Trophoblast cell (in vitro differentiated cells and primary cell): ENCODE results near the gene GSG1L.

Experiments used
- DNase-seq, 2 donors: peaks; one replicate each; pipeline ENCODE4 v3.0.0-alpha.2; 2016
- H2AFZ ChIP-seq: 2 replicates; pipeline ENCODE4 v1.6.1; 2013; ENCODE audit warnings: low read length, moderate library complexity, mild to moderate bottlenecking; ENCODE audit not compliant: insufficient read depth, poor library complexity
- H2AK5ac ChIP-seq: 2 replicates; pipeline ENCODE4 v1.6.1; 2013; ENCODE audit warnings: mild to moderate bottlenecking, low read length
- H2BK120ac ChIP-seq: 2 replicates; pipeline ENCODE4 v1.6.1; 2013; ENCODE audit warnings: low read length, mild to moderate bottlenecking, moderate library complexity; ENCODE audit not compliant: insufficient read depth, poor library complexity
- H2BK12ac ChIP-seq: 2 replicates; pipeline ENCODE4 v1.6.1; 2013; ENCODE audit warnings: mild to moderate bottlenecking, low read length, moderate library complexity
- H2BK5ac ChIP-seq: 2 replicates; pipeline ENCODE4 v1.6.1; 2013; ENCODE audit warnings: low read length, low read depth, moderate library complexity, mild to moderate bottlenecking; ENCODE audit not compliant: poor library complexity
- H3K14ac ChIP-seq: 2 replicates; pipeline ENCODE4 v1.6.1; 2013; ENCODE audit warnings: mild to moderate bottlenecking, low read length
- H3K18ac ChIP-seq: 2 replicates; pipeline ENCODE4 v1.6.1; 2013; ENCODE audit warnings: mild to moderate bottlenecking, low read length
- H3K23ac ChIP-seq: 2 replicates; pipeline ENCODE4 v1.6.1; 2013; ENCODE audit warnings: low read length
- H3K27ac ChIP-seq: 2 replicates; pipeline ENCODE4 v1.5.1; 2013; ENCODE audit warnings: low read depth, mild to moderate bottlenecking, inconsistent platforms, low read length, moderate library complexity
- H3K27me3 ChIP-seq: 2 replicates; pipeline ENCODE4 v1.6.1; 2013; ENCODE audit warnings: inconsistent platforms, mild to moderate bottlenecking, low read length, moderate library complexity; ENCODE audit not compliant: insufficient read depth
- H3K36me3 ChIP-seq, 2 experiments: 1 replicate in 1 of 2; 2 replicates in 1 of 2; pipeline ENCODE4 v1.6.1; 2013; ENCODE audit warnings: low read length in 2 of 2, mild to moderate bottlenecking in 2 of 2, moderate library complexity in 1 of 2; ENCODE audit not compliant: insufficient read depth in 2 of 2, control insufficient read depth in 1 of 2
- H3K4ac ChIP-seq: 2 replicates; pipeline ENCODE4 v1.6.1; 2013; ENCODE audit warnings: low read depth, mild to moderate bottlenecking, low read length, moderate library complexity
- H3K4me1 ChIP-seq, 2 experiments: 1 replicate in 1 of 2; 2 replicates in 1 of 2; pipeline ENCODE4 v1.6.1; 2013; ENCODE audit warnings: low read length in 2 of 2, mild to moderate bottlenecking in 2 of 2, moderate library complexity in 1 of 2; ENCODE audit not compliant: insufficient read depth in 2 of 2, control insufficient read depth in 1 of 2
- H3K4me2 ChIP-seq: 2 replicates; pipeline ENCODE4 v1.6.1; 2013; ENCODE audit warnings: inconsistent platforms, mild to moderate bottlenecking, low read length, moderate library complexity
- H3K4me3 ChIP-seq: 2 replicates; pipeline ENCODE4 v1.5.1; 2013; ENCODE audit warnings: mild to moderate bottlenecking, low read depth, low read length, inconsistent platforms
- H3K79me1 ChIP-seq: one replicate; pipeline ENCODE4 v1.6.1; 2013; ENCODE audit warnings: low read length
- H3K79me2 ChIP-seq: 2 replicates; pipeline ENCODE4 v1.6.1; 2013; ENCODE audit warnings: low read length, mild to moderate bottlenecking; ENCODE audit not compliant: control insufficient read depth, insufficient read depth, poor library complexity
- H3K9ac ChIP-seq: 2 replicates; pipeline ENCODE4 v1.6.1; 2013; ENCODE audit warnings: mild to moderate bottlenecking, low read length
- H3K9me3 ChIP-seq: 2 replicates; pipeline ENCODE4 v1.6.1; 2013; ENCODE audit warnings: low read depth, mild to moderate bottlenecking, control low read depth, inconsistent platforms, low read length; ENCODE audit not compliant: insufficient read depth
- H4K12ac ChIP-seq: 2 replicates; pipeline ENCODE4 v1.6.1; 2013; ENCODE audit warnings: low read depth, mild to moderate bottlenecking, low read length, moderate library complexity
- H4K8ac ChIP-seq: 2 replicates; pipeline ENCODE4 v1.6.1; 2013; ENCODE audit warnings: low read depth, mild to moderate bottlenecking, low read length, moderate library complexity
- H4K91ac ChIP-seq: one replicate; pipeline ENCODE4 v1.6.1; 2013; ENCODE audit warnings: low read depth, mild to moderate bottlenecking, low read length, moderate library complexity
- WGBS: extraction: QIAGEN DNeasy Blood & Tissue Kit; methylation state at CpG from one replicate; pipeline ENCODE4 v1.1.7; 2013; ENCODE audit warnings: missing lambda C conversion rate; ENCODE audit not compliant: insufficient read length, insufficient coverage; ENCODE audit errors: extremely low coverage; 5-methylcytosine and 5-hydroxymethylcytosine counted together

Gene GSG1L

DNA sequence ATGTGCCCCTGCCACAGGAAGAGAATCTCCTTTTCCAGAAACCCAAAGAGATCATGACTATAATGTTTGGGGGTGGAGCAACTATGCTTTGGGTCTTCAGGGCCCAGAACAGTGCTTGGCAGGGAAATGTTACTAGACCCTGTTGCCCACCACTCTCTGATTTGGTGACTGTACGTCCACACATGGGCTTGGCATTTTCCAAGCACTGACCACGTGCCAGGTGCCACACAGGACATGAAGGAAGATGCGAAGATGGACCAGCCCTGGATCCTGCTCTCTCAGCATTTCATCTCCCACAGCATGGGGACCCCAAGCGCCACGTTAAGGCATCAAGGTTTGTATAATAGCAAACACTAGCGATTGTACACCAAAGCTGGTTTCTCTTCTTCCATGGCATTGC, 50.1 kb downstream of the GSG1L start:
- no peak overlapping the region for H4K12ac ChIP-seq
- H4K91ac ChIP-seq = no peak overlapping the region
- H2BK12ac ChIP-seq = no peak overlapping the region
- H2AFZ ChIP-seq = no peak overlapping the region
- H3K9me3 ChIP-seq = no peaks in the 10 kb centered on the region
- no peak overlapping the region for H4K8ac ChIP-seq
- H3K79me2 ChIP-seq = no peaks in the 10 kb centered on the region
- no CpG with 5 or more reads among the region's 6 CpGs for WGBS
- no peak overlapping the region for H2BK5ac ChIP-seq
- no peak overlapping the region for H2BK120ac ChIP-seq
- no peaks in the 10 kb centered on the region for H3K79me1 ChIP-seq
- no peak overlapping the region for H3K4ac ChIP-seq
- H3K9ac ChIP-seq = no peak overlapping the region
- no peak overlapping the region for H3K18ac ChIP-seq
- H3K27me3 ChIP-seq = no peaks in the 10 kb centered on the region
- no peak overlapping the region for H3K4me2 ChIP-seq
- H3K36me3 ChIP-seq = no peaks in the 10 kb centered on the region
- no peaks in the 10 kb centered on the region for H3K4me1 ChIP-seq
- no peak overlapping the region for H2AK5ac ChIP-seq
- H3K27ac ChIP-seq = no peak overlapping the region
- no peak overlapping the region for H3K23ac ChIP-seq
- no peak for DNase-seq
- H3K4me3 ChIP-seq = no peak overlapping the region
- H3K14ac ChIP-seq = no peak overlapping the region

DNA sequence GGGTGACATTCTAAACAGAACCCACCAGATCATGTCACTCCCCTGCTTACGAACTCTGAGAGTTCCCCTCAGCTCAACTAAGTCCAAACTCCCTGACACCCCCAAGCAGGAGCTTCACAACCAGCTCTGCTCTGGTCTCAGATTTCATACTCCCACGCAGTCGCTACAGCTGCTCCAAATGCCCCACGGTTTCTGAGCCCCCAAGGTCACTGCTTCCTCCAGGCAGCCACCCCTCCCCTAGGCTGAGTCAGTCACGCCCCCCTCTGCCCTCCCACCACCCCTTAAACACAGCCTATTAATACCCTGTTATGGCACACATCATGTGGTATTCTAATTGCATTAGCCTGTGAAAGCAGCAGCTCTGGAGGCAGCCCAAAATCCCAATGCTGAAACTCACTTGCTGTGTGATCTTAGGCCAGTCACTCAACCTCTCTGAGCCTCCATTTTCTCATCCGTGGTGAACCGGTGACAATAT, 51.5 kb downstream of the GSG1L start:
- Histone ChIP-seq H4K8ac (no peak overlapping the region), H3K4me1 (no peaks in the 10 kb centered on the region), H3K36me3 (no peaks in the 10 kb centered on the region), H3K4ac (no peak overlapping the region), H3K4me2 (no peak overlapping the region), H2AFZ (no peak overlapping the region), H3K79me2 (no peaks in the 10 kb centered on the region), H3K9me3 (no peaks in the 10 kb centered on the region), H3K27me3 (no peaks in the 10 kb centered on the region), H3K4me3 (no peak overlapping the region), H2BK120ac (no peak overlapping the region), H4K12ac (no peak overlapping the region), H3K23ac (no peak overlapping the region), H3K18ac (no peak overlapping the region), H3K79me1 (no peaks in the 10 kb centered on the region), H4K91ac (no peak overlapping the region), H3K14ac (no peak overlapping the region), H2BK12ac (no peak overlapping the region), H2AK5ac (no peak overlapping the region), H3K27ac (no peak overlapping the region), H2BK5ac (no peak overlapping the region), H3K9ac (no peak overlapping the region)
- no CpG with 5 or more reads among the region's 7 CpGs for WGBS
- DNase-seq = no peak

DNA sequence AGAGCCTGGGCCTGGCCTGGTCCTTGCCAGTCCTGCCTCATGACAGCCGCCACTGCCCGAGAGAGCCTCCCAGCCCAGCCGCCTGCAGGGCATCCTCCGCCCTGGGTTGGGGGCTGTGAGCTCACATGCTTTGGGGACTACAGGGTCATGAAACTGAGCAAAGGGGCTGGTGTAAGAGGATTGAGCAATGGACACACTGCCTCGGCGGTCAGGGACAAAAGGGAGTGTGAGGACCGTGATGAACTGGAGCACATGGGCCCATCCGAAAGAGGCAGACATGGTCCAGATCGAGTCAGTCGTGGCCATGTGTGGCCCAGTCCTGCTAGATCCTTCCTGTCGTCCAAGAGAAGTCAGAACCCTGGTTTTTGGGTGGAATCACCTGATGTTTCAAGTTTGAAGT, 52.3 kb downstream of the GSG1L start:
- Histone ChIP-seq H3K27me3 (no peaks in the 10 kb centered on the region), H2AFZ (no peak overlapping the region), H3K4me2 (no peak overlapping the region), H3K36me3 (no peaks in the 10 kb centered on the region), H3K9me3 (no peaks in the 10 kb centered on the region), H2AK5ac (no peak overlapping the region), H2BK12ac (no peak overlapping the region), H3K23ac (no peak overlapping the region), H3K4ac (no peak overlapping the region), H4K8ac (no peak overlapping the region), H3K27ac (no peak overlapping the region), H4K12ac (no peak overlapping the region), H3K4me1 (no peaks in the 10 kb centered on the region), H2BK120ac (no peak overlapping the region), H3K14ac (no peak overlapping the region), H3K18ac (no peak overlapping the region), H3K4me3 (no peak overlapping the region), H3K79me2 (no peaks in the 10 kb centered on the region), H3K79me1 (no peaks in the 10 kb centered on the region), H3K9ac (no peak overlapping the region), H4K91ac (no peak overlapping the region), H2BK5ac (no peak overlapping the region)
- no CpG with 5 or more reads among the region's 11 CpGs for WGBS
- DNase-seq = no peak

DNA sequence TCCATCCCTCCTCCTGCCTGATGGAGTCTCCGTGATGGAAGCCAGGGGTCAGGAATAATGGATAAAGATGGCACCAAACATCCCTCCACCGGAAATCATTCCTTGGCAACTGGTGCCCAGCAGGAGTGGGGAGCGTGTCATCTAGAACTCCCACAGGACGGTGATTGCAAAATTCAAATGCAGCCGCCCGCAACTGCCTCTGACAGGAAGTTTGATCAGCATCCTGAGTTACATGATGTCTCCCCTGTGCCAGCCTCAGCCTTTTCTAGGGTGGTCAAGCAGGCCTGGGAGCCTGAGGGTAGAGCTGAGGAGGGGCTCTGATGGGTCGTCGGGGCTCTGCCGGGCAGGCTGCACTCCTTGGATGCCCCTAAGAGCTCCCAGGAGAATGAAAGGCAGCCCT, 52.8 kb downstream of the GSG1L start:
- no peak overlapping the region for H2BK12ac ChIP-seq
- no peak overlapping the region for H3K4me2 ChIP-seq

More for the DNA sequence above, 52.8 kb downstream of the GSG1L start:
- H4K91ac ChIP-seq = no peak overlapping the region
- H3K14ac ChIP-seq = no peak overlapping the region
- no peak overlapping the region for H4K8ac ChIP-seq
- no peaks in the 10 kb centered on the region for H3K79me2 ChIP-seq
- H3K4ac ChIP-seq = no peak overlapping the region
- WGBS = no CpG with 5 or more reads among the region's 9 CpGs
- H3K4me3 ChIP-seq = no peak overlapping the region
- H3K4me1 ChIP-seq = no peaks in the 10 kb centered on the region
- no peak for DNase-seq
- no peak overlapping the region for H3K18ac ChIP-seq
- H2BK5ac ChIP-seq = no peak overlapping the region
- no peak overlapping the region for H3K23ac ChIP-seq
- no peak overlapping the region for H3K9ac ChIP-seq
- H3K9me3 ChIP-seq = no peaks in the 10 kb centered on the region
- H3K36me3 ChIP-seq = no peaks in the 10 kb centered on the region
- no peak overlapping the region for H3K27ac ChIP-seq
- H2AFZ ChIP-seq = no peak overlapping the region
- no peak overlapping the region for H2AK5ac ChIP-seq
- no peak overlapping the region for H4K12ac ChIP-seq
- H3K27me3 ChIP-seq = no peaks in the 10 kb centered on the region
- H2BK120ac ChIP-seq = no peak overlapping the region
- no peaks in the 10 kb centered on the region for H3K79me1 ChIP-seq
